ENCODE measurements around the gene PCA3.

The PCA3 gene

DNA sequence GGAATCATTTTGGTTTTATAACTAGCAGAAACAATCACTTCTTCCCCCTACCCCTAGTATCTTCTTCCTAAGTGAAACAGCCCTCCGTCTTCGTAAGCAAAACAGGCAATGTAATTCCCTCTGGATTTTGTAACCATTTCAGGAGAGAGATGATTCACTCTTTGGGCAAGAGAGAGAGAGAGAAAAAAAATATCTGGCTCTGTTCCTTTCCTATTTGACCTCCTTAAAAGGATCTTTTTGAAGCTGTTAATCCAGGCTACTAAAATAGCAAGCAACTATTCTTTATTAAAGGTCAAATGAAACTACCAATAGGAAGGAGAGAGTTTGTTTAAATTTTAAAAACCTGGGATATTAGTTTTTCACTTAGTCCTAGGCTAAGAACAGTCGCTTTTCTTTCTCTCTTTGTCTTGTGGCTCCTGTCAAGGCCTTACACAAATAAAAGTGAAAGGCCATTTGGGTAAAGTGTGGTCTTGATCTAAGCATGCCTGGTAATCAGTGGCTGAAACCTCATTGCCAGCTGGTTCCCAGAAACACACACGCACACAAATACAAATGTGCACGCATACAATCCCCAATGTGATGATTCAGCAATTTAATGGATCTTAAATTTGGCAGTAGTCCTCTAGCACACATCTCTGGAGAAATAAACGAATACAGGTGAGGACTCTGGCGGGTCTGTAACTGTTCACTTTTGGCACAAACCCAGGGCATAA, 71.5 kb downstream of the PCA3 start:
- DNase-seq: no peak
